Left hindlimb (tissue), 1 donor: ENCODE measurements around the gene PHKA2.
"Not testable (repeated sequence)": the region's sequence is repeated elsewhere in the genome, so short reads cannot be mapped to it uniquely, and the experiment has no call there.

Experiments used
- DNase-seq: peaks from one replicate; pipeline ENCODE4 v3.0.0-alpha.2; 2018

The PHKA2 gene, protein sequence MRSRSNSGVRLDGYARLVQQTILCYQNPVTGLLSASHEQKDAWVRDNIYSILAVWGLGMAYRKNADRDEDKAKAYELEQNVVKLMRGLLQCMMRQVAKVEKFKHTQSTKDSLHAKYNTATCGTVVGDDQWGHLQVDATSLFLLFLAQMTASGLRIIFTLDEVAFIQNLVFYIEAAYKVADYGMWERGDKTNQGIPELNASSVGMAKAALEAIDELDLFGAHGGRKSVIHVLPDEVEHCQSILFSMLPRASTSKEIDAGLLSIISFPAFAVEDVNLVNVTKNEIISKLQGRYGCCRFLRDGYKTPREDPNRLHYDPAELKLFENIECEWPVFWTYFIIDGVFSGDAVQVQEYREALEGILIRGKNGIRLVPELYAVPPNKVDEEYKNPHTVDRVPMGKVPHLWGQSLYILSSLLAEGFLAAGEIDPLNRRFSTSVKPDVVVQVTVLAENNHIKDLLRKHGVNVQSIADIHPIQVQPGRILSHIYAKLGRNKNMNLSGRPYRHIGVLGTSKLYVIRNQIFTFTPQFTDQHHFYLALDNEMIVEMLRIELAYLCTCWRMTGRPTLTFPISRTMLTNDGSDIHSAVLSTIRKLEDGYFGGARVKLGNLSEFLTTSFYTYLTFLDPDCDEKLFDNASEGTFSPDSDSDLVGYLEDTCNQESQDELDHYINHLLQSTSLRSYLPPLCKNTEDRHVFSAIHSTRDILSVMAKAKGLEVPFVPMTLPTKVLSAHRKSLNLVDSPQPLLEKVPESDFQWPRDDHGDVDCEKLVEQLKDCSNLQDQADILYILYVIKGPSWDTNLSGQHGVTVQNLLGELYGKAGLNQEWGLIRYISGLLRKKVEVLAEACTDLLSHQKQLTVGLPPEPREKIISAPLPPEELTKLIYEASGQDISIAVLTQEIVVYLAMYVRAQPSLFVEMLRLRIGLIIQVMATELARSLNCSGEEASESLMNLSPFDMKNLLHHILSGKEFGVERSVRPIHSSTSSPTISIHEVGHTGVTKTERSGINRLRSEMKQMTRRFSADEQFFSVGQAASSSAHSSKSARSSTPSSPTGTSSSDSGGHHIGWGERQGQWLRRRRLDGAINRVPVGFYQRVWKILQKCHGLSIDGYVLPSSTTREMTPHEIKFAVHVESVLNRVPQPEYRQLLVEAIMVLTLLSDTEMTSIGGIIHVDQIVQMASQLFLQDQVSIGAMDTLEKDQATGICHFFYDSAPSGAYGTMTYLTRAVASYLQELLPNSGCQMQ

DNA sequence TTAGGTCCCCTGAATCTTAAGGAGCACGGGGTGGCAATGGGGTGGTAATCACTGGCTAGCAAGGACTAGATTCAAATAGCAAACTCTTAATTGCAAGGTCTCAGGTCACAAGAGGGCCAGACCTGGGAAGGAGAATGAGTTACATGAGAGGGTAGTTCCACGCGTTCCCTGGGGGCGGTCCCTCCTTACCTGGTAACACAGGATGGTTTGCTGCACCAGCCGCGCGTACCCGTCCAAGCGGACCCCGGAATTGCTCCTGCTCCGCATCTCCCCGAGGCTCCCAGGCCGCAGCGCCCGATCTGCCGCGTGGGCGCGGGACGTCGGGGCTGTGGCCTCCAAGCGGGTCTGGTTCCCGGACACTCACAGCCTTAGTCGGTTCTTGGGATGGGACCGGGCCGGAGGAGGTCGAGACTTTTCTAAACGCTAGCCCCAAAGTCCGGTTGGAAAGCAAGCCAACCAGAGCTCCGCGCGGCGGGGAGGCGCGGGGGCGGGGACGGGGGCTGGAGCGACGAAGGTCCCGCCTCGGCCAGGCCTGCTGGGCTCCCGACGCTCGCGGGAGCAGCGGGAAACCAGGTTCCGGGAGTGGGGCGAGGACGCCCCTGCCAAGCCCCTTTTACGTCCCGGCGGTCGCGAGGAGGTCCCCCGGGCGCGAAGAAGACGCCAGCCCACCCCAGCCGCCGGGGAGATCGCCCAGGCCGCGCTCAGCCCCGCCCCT, at the start of gene PHKA2:
PHKA2 (minus strand) TSS at position 449 of the 715 bp plus-strand sequence; CDS start at position 267, 182 bp downstream.
- peak; percentile 74 for DNase-seq

DNA sequence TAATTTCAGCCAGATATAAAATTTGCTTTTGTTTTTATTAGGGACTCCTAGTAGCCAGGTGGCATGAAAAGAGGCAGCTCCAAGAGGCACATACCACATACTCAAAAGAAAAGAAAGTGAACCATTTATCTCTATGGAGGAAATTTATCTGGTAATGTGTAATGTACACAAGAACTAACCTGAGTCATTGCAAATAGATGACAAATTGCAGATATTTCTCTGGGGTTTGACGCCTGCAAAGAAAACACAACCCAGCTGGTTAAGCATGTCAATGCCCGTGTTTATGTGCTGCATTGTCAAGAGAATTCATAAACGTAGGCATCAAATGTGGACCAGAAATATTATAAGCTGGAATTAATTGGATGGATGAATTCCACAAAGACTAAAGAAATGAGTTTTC, 46.9 kb upstream of the PHKA2 start:
- no peak for DNase-seq

GRCh38 chrX:19028560-19028959, 44.6 kb upstream of the PHKA2 start:
- DNase-seq, result no peak

DNA sequence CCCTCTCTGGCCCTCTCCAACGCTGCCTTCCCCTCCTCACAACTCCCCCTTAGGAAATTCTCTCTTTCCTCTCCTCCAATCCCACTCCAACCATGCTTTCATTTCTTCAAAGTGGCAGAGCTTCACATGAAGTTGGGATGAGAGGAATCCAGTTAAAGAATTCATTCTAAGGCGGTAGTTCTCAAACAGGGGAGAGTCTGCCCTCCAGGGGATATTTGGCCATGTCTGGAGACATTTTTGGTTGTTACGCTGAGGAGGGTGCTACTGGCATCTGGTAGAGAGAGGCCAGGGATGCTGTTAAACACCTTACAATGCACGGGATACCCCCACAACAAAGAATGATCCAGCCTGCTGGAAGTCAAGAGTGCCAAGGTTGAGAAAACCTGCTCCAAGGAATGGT, 40.5 kb upstream of the PHKA2 start:
- no peak for DNase-seq

DNA sequence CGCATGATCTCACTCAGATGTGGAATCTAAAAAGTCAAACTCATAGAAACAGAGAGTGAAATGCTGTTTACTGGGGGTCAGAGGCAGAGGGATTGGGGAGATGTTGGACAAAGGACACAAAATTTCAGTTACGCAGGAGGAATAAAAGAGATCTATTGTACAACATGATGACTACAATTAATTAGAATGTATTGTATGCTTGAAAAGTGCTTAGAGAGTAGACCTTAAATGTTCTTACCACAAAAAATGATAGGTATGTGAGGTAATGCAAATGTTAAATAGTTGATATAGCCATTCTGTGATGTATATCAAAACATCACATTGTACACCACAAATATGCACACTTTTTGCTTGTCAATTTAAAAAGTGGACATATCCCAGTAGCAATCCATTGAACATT, 36.1 kb upstream of the PHKA2 start:
- DNase-seq, result no peak

DNA sequence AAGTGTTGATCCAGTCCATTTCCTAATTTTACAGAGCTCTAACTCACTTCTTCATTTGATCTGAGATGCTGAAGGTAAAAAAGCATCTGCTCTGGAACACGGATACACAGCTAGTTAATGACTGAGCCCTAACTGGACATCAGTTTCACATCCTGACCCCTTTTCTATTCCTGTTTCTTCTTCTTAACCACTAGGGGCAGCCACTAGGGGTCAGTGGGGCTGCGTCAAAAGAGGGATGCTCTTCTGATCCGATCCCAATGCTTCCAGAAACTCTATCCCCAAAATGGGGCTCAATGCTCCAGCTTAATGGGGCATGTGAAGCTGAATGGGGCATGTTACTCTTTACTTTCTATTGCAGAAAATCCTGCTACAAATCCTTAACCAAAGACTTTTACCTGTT, 33.4 kb upstream of the PHKA2 start:
- DNase-seq, result no peak

- DNase-seq, result not testable (repeated sequence)
These were observed 32.7 kb upstream of the PHKA2 start for GRCh38 chrX:19016614-19017013.

GRCh38 chrX:19007868-19008267, 24.0 kb upstream of the PHKA2 start:
- DNase-seq, result no peak

- no peak for DNase-seq
These were observed 23.1 kb upstream of the PHKA2 start for GRCh38 chrX:19007011-19007410.

GRCh38 chrX:19005909-19006308, 22.0 kb upstream of the PHKA2 start:
- DNase-seq, result no peak

DNA sequence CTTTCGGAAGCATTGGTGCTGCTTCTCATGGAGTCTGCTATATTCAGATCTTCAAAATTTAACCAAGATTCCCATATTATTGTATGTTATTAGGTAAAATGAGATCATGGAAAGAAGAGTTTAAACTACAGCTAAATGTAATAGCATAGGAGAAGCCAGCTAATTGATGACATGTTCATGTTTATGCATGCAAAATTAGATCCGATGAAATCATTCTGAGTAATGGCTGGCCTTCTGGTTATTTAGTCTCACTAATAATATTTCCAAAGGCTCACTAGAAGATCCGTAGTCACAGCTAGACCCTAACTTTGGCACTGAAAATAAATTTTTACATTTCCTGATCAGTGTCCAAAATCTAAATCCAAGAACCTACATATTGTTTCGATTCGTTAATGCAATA, 19.8 kb upstream of the PHKA2 start:
- no peak for DNase-seq

DNA sequence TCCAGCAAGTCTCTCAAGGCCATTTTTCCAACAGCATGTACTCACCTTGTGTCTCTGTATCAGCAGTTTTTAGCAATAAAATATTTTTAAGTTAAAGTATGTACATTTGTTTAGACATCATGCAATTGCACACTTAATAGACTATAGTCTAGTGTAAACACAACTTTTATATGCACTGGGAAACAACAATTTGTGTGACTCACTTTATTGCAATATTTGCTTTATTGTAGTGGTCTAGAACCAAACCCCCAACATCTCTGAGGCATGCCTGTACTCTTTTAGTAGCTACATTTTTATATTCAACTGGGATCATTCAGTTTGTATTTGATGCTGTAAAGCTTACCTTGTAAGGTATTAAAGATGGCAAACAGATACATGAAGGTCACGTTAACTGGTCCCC, 14.7 kb upstream of the PHKA2 start:
- DNase-seq, result no peak

DNA sequence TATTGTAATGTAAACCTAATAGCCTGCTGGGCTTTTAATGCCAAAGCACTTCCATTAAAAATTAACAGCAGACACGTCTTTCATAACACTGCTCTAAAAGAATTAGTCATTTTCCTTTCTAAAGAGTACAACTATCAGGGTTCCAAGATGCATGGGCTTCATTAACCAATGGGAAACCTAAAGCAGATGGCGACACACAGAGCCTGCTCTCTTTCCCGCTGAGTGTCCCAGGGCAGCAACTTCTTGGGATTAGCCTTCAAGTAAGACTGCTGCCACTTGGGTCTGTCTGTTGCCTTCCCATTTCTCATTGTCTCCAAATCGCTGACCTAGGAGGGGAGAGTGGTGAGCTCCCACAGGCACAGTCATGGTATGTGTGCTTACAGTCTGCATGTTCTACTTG, 14.0 kb upstream of the PHKA2 start:
- no peak for DNase-seq

- no peak for DNase-seq
These were observed 12.6 kb upstream of the PHKA2 start for GRCh38 chrX:18996536-18996935.

DNA sequence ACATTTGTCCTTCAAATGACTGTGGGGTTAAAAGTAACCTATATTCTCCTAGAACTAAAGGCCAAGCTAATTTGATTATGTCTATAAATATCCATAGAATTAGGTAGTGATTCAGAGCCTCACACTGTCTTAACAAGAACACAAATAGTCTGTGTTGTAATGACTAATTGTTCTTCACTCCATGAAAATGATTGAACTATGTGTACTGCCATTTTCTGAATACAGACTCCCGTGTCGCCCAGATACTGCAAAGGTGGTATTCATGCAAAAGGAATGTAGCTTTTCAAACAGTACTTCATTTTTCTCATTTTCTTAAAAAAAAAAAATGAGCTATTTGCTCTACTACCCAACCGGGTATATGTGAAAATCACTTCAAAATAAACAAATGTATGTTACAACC, 11.3 kb upstream of the PHKA2 start:
- no peak for DNase-seq

GRCh38 chrX:18994713-18995112, 10.8 kb upstream of the PHKA2 start:
- no peak for DNase-seq

DNA sequence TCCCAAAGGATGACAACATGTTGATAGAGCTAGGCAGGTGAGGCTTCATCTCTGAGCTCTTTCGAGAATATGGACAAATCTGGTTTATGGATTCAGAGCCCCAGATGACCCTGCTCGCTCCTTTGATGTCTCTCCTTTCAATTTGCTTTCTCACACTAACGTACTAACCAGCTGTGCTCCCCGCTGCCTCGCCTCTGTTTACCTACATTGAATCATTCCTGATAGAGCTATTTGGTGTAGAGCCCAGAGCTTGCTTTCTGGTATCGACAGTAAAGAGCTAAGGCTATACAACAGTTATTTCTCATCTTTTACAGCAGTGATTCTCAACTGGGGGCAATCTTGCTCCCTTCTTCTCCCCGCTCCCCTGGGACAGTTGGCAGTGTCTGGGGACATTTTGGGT, 8.9 kb upstream of the PHKA2 start:
- no peak for DNase-seq

DNA sequence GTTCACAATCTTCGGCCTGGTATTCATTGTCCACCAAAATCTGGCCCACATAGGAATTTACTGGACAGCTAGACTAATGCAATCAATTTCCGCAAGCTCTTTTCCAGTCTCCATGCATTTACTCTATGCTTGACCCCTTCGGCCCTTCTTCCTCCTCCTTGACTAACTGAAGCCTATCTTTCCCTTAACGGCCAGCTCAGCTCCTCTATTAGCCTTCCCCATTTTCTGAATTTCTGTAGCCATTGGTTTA, 1.2 kb upstream of the PHKA2 start:
- no peak for DNase-seq

GRCh38 chrX:18984381-18985185, 669 bp upstream of the PHKA2 start:
- peak; percentile 82 for DNase-seq

DNA sequence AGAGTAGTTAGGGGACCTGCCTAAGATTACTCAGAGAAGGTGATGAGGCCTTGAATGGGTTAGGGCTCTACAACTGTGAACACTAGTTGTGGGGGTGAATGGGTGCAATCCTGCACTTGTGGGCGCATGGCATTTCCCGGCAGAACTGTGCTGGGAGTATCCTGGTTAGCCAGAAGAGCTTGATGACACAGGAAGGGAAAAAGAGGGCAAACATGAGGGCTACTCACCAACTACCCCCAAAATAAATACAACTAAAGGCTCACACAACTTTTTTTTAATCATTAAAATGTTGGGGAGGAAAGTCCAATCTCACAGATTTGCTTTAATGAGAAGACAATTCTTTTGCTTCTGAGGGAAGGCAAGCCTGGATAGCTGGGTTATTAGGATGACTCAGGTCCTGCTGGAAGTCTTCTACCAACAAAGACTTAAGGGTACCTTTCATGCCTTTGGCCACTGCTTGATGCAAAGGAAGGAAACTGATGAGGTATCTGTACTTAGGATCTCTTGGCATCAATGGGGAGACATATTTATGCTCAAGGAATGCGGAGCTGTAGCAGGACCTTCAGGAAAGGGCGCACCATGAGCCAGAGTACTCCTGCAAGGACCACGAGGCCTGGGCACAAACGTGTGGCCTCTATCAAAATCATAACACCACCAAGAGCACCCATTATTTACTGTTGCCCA, 2.6 kb downstream of the PHKA2 start:
- no peak for DNase-seq

GRCh38 chrX:18980262-18980661, 3.7 kb downstream of the PHKA2 start:
- not testable (repeated sequence) for DNase-seq
